ENCODE data around the gene TBC1D2. TPM values are rescaled to one million over a fixed set of nuclear protein-coding genes. Genes with fewer than 3 reads are reported as not detected.

TBC1D2 gene
- total and polyA plus RNA-seq, 2 of the 13 experiments (the other 11 are each of a cell fraction or from before 2014, with no cell fraction given): 2.0 to 2.8 TPM

DNA sequence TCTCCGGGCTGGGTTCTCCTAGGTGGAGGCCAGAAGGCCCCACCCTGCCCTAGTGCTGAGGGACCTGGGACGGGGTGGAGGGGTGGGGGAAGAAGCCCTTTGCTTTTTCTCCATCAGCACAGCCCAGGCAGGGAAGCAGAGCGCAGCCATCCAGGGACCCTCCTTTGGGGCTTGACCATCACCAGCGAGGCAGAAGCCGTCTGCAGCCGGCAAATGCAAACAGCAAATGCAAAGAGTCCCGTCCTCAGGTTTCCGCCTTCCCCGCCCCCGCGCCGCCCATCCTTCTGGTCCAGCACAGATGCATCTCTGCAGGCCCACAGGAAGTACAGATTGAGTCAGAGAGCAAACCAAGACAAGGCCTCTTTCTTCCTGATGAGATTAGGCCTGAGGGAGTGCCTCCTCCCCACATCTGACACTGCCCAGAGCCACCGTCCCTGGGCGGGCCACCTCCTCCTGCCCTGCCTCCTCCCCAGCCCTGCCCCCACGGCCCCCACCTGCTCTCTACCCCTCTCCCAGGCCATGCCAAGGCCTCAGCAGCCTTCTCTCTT is 86.4 kb downstream of the TBC1D2 start (continued):
- no peak for TF ChIP-seq MXD4 (CRISPR knock-in tag; IDR thresholded peaks at IDR 0.05)
- no peak for TF ChIP-seq MYPOP (CRISPR knock-in tag; IDR thresholded peaks at IDR 0.05)
- no peak for TF ChIP-seq MAFK (conservative IDR thresholded peaks at IDR 0.05 in 1 of 2, IDR thresholded peaks at IDR 0.05 in 1 of 2; ENCODE audit: low read length in 2 of 2)
- TF ChIP-seq ZNF850 (CRISPR knock-in tag; conservative IDR thresholded peaks at IDR 0.05): no peak
- TF ChIP-seq ETV6 (CRISPR knock-in tag; conservative IDR thresholded peaks at IDR 0.05): no peak
- TF ChIP-seq ZNF234 (CRISPR knock-in tag; conservative IDR thresholded peaks at IDR 0.05): no peak
- no peak for TF ChIP-seq REPIN1 (CRISPR knock-in tag; IDR thresholded peaks at IDR 0.05; ENCODE audit: borderline replicate concordance, low read depth)
- TF ChIP-seq THAP11 (CRISPR knock-in tag; IDR thresholded peaks at IDR 0.05): no peak
- TF ChIP-seq GATA4 (IDR thresholded peaks at IDR 0.05; ENCODE audit: borderline replicate concordance, low read depth): no peak
- no peak for TF ChIP-seq TERF1 (CRISPR knock-in tag; IDR thresholded peaks at IDR 0.05)
- no peak for TF ChIP-seq ZNF354B (CRISPR knock-in tag; IDR thresholded peaks at IDR 0.05)
- TF ChIP-seq, protein P1, sequence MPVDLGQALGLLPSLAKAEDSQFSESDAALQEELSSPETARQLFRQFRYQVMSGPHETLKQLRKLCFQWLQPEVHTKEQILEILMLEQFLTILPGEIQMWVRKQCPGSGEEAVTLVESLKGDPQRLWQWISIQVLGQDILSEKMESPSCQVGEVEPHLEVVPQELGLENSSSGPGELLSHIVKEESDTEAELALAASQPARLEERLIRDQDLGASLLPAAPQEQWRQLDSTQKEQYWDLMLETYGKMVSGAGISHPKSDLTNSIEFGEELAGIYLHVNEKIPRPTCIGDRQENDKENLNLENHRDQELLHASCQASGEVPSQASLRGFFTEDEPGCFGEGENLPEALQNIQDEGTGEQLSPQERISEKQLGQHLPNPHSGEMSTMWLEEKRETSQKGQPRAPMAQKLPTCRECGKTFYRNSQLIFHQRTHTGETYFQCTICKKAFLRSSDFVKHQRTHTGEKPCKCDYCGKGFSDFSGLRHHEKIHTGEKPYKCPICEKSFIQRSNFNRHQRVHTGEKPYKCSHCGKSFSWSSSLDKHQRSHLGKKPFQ (CRISPR knock-in tag; IDR thresholded peaks at IDR 0.05; ENCODE audit: insufficient replicate concordance): no peak
- TF ChIP-seq ZNF672 (CRISPR knock-in tag; IDR thresholded peaks at IDR 0.05): no peak
- no peak for TF ChIP-seq ATAD3A (CRISPR knock-in tag; IDR thresholded peaks at IDR 0.05)
- TF ChIP-seq ZNF639 (CRISPR knock-in tag; conservative IDR thresholded peaks at IDR 0.05): no peak
- no peak for TF ChIP-seq ZFAT (CRISPR knock-in tag; conservative IDR thresholded peaks at IDR 0.05)
- TF ChIP-seq ZNF235 (CRISPR knock-in tag; IDR thresholded peaks at IDR 0.05; ENCODE audit: borderline replicate concordance): no peak
- TF ChIP-seq PLRG1 (conservative IDR thresholded peaks at IDR 0.05): no peak
- no peak for TF ChIP-seq ZNF775 (CRISPR knock-in tag; IDR thresholded peaks at IDR 0.05; ENCODE audit: borderline replicate concordance)
- no peak for TF ChIP-seq PAWR (CRISPR knock-in tag; IDR thresholded peaks at IDR 0.05; ENCODE audit: borderline replicate concordance)
- TF ChIP-seq, protein P2, sequence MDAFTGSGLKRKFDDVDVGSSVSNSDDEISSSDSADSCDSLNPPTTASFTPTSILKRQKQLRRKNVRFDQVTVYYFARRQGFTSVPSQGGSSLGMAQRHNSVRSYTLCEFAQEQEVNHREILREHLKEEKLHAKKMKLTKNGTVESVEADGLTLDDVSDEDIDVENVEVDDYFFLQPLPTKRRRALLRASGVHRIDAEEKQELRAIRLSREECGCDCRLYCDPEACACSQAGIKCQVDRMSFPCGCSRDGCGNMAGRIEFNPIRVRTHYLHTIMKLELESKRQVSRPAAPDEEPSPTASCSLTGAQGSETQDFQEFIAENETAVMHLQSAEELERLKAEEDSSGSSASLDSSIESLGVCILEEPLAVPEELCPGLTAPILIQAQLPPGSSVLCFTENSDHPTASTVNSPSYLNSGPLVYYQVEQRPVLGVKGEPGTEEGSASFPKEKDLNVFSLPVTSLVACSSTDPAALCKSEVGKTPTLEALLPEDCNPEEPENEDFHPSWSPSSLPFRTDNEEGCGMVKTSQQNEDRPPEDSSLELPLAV (CRISPR knock-in tag; conservative IDR thresholded peaks at IDR 0.05; ENCODE audit: low read depth): no peak
- TF ChIP-seq ZSCAN9 (CRISPR knock-in tag; IDR thresholded peaks at IDR 0.05; ENCODE audit: borderline replicate concordance): no peak
- no peak for TF ChIP-seq FOXA1 (IDR thresholded peaks at IDR 0.05)
- TF ChIP-seq FOXA1 (CRISPR knock-in tag; IDR thresholded peaks at IDR 0.05): 0 out of 2 replicates have a peak, but pooled peaks have one; percentile 28
- no peak for TF ChIP-seq ZNF414 (CRISPR knock-in tag; IDR thresholded peaks at IDR 0.05)

All from HepG2 (cell line).